DMS153 treated with DMSO at 0.1 percent for 48 hours (cell line): ENCODE results near the gene SHROOM3.

ENCODE experiments used
- DNase-seq: peaks from one replicate; lab custom pipeline; 2025; ENCODE audit not compliant: unreplicated experiment; lab: John Stamatoyannopoulos, UW

Gene SHROOM3

DNA sequence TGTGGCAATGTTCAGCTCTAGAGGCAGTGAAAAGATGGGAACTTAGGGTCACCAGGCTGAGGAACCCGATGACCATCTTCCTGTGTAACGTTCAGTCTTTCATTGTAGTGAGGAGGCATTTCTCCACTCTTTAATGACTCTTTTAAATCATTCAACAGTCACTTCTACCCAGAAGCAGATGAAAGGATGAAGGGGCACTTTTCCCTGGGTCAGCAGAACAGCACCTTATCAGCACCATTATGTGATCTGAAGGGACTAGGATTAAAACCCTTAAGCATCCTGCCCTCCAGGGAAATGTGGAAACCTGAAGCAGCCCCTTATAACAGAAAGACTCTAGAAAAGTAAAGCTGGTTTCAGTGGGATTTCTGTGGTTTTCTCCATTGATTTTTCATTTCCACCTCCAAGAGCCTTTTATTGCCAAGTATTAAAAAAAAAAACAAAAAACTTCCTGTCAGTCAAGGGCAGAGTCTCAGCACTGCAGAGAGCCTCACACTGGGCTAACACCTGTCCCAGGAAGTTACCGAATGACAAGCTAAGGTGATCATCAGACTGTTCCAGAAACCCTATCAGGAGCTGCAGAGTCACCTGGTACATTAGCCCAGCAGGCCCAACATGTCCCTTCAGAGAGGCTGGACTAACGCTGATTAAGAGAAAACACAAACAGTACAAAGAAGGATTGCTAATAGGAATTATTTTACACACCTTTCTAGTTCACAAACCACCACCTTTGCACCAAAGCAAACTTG lies 185.9 kb downstream of the SHROOM3 start:
- no peak for DNase-seq

DNA sequence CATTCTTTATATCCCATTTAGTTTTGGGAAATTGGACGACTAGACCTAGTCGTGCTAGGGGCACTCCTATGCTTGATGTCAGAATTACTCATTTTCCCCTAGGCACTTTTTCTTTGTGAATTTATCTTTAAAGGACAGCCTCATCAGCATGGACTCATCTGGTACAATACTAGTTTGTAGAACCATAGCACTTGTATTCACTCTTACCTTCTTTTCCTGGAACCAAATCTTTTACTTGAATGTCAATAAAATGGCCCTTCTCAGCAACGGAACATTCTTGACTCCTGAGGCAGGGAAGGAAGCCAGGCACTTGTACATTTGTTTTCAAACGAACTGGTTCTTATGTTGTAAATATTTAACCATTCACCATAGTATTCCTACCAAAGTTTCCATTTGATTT lies 187.1 kb downstream of the SHROOM3 start:
- DNase-seq, result no peak

DNA sequence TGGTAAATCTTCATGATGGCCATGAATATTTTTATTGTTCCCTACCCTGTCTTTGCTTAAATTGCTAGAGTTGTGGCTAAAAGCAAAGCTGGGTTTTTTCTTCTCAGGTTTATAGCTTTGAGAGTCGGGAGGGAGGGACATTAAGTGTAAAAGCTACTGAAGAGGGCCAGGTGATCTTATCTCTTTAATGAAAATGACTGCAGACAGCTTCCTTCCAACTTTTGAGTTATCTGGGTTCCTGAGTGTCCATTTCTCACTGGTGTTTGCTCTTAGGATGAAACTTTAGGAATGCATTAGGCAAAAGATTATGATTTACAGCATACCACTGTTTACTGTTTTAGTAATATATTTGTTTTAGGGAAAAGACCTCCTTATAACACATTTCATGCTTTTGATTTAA lies 187.7 kb downstream of the SHROOM3 start:
- no peak for DNase-seq

- DNase-seq, result no peak
Observed at GRCh38 chr4:76623217-76624045, 188.4 kb downstream of the SHROOM3 start.

GRCh38 chr4:76624241-76624681 lies 189.2 kb downstream of the SHROOM3 start:
- no peak for DNase-seq

DNA sequence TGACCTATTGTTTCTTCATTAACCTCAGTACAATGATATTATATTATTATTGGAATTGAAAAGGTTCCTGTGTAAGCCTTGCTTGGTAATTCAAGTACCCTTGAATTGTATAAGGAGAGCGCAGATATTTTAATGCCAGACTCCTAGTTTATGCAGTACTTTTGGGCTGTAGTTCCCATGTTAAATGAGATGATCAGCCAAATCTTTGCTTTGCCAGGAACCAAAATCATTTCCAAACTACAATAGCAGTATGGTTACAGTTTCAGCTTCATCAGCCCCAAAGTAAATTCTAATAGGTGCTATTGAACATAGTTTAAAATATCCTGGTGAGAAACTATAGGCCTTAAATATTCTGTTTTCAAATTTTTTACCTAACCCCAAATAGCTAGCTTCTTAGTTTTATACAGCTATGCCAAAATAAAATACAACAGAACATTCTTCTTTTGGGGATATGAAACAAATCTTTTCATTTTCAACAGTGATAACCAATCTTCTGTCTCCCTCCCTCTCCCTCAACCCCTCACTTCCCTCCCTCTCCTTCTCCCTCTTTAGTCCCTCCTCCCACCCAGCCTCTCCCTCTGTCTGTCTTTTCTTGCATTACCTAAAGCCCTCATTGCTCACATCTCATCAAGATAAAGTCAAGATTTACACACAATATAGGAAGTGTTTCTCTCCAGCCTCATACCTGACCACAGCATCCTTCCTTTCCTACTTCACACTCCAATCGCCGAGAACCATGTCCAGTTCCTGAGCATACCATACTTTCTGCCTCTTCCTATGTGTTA lies 190.1 kb downstream of the SHROOM3 start:
- no peak for DNase-seq

- DNase-seq, result no peak
Observed at GRCh38 chr4:76626686-76627465, 191.8 kb downstream of the SHROOM3 start.

GRCh38 chr4:76628251-76628650 lies 193.2 kb downstream of the SHROOM3 start:
- DNase-seq, result no peak

DNA sequence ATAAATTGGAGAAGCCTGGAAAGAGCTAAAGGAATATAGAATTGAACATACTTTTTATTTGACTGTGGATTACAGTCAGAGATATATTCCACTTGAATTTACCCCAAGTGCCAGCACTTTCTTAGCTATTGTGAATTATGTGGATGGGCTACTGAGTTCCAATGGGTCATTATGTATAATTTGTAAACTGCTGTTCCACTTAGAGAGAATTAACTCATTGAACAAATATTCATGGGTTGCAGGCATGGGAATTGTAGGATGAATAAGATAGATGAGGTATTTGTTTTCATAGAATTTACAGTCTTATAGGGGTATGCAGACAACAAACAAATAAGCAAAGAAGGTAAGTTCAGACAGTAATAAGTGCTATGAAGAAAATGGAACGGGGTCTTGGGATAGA lies 195.7 kb downstream of the SHROOM3 start:
- no peak for DNase-seq

- no peak for DNase-seq
Observed at GRCh38 chr4:76634220-76634619, 199.2 kb downstream of the SHROOM3 start.

- no peak for DNase-seq
Observed at GRCh38 chr4:76637712-76638361, 202.8 kb downstream of the SHROOM3 start.

GRCh38 chr4:76639288-76639687 lies 204.3 kb downstream of the SHROOM3 start:
- DNase-seq, result no peak

DNA sequence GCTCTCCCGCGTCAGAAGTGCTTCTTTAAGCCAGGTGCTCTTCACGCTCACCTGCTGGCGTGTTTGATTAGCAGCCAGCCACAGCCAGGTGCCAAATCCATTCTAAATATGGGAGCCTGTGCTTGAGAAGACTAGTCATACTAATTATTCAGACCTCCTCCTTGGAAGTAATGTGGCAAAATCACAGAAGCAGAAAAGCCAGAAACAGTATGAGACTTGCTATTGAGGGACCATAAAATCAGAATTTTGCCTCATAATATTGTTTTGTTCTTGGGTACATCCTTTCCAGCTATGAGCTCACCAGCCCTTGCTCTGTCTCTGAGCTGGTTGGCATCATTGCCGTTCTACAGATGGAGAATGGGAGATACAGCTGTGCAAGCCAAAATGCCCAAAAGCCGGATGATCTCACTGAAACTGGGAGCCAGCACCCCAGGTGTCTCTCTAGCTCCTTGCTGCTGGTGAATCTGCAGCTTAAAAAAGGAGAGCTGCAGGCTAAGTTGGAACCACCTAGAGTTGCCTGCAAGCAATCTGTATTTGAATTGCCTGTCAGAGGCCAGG lies 205.4 kb downstream of the SHROOM3 start:
- peak; percentile 86 for DNase-seq

GRCh38 chr4:76641351-76641750 lies 206.3 kb downstream of the SHROOM3 start:
- DNase-seq, result peak; percentile 61

GRCh38 chr4:76641758-76642157 lies 206.7 kb downstream of the SHROOM3 start:
- DNase-seq, result peak; percentile 61

GRCh38 chr4:76644831-76645485 lies 209.9 kb downstream of the SHROOM3 start:
- no peak for DNase-seq

GRCh38 chr4:76649086-76649485 lies 214.1 kb downstream of the SHROOM3 start:
- DNase-seq, result no peak

DNA sequence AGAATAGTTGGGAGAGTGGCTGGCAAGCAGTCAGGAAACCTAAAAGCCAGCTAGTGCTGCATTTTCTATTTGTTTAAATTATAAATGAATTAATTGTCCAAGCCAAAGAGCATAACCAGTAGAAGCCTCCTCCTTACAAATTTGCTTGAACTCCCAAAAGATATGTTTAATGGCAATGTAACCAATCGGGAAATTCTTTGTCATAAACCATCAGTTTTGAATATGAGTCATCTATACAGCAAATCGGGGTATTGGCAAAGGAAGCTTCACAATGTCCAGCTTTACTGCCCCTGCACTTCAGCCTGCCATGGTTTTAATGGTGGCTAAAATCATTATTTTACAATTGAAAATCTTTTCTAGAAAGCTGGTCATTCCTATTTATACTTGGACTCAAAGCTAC lies 216.6 kb downstream of the SHROOM3 start:
- no peak for DNase-seq

- DNase-seq, result no peak
Observed at GRCh38 chr4:76652389-76652788, 217.4 kb downstream of the SHROOM3 start.
